Osteoblast (primary cell): ENCODE measurements around the gene SHOC2. TPM values are rescaled to one million over a fixed set of nuclear protein-coding genes. Genes with fewer than 3 reads are reported as not detected.
A peak's percentile ranks its signal among the peaks of the same experiment; 100 is the strongest.

ENCODE experiments used
- DNase-seq: peaks from one replicate; pipeline ENCODE4 v3.0.0; 2011; ENCODE audit warnings: low spot score, mixed read lengths; ENCODE audit not compliant: insufficient read length; ENCODE audit errors: missing footprints
- H2AFZ ChIP-seq: 2 replicates; pipeline ENCODE4 v1.6.0; 2011; ENCODE audit warnings: mild to moderate bottlenecking, low read length
- H3K27ac ChIP-seq: 2 replicates; pipeline ENCODE4 v1.5.1; 2011; ENCODE audit warnings: mild to moderate bottlenecking, low read depth, low read length, moderate library complexity
- H3K27me3 ChIP-seq: 2 replicates; pipeline ENCODE4 v1.6.0; 2012; ENCODE audit warnings: mild to moderate bottlenecking, control low read depth, inconsistent platforms, low read length, moderate library complexity; ENCODE audit not compliant: insufficient read depth
- H3K36me3 ChIP-seq: 2 replicates; pipeline ENCODE4 v1.5.1; 2011; ENCODE audit warnings: mild to moderate bottlenecking, low read length, control low read depth, moderate library complexity; ENCODE audit not compliant: insufficient read depth
- H3K4me1 ChIP-seq: 2 replicates; pipeline ENCODE4 v1.5.1; 2011; ENCODE audit warnings: mild to moderate bottlenecking, low read length, control low read depth, moderate library complexity; ENCODE audit not compliant: insufficient read depth
- H3K4me2 ChIP-seq: 2 replicates; pipeline ENCODE4 v1.6.0; 2011; ENCODE audit warnings: mild to moderate bottlenecking, low read length; ENCODE audit not compliant: insufficient read depth
- H3K4me3 ChIP-seq: fragments of 200-600 bp; sonication (generic); 3 replicates; pipeline ENCODE4 v1.5.1; 2012; ENCODE audit warnings: mild to moderate bottlenecking, low read length, inconsistent platforms; ENCODE audit not compliant: insufficient read depth
- H3K79me2 ChIP-seq: 2 replicates; pipeline ENCODE4 v1.6.0; 2012; ENCODE audit warnings: mild to moderate bottlenecking, low read length, control low read depth, inconsistent platforms; ENCODE audit not compliant: insufficient read depth
- H3K9me3 ChIP-seq: 2 replicates; pipeline ENCODE4 v1.5.1; 2011; ENCODE audit warnings: low read depth, low read length, control low read depth
- H4K20me1 ChIP-seq: 2 replicates; pipeline ENCODE4 v1.6.0; 2012; ENCODE audit warnings: mild to moderate bottlenecking, low read length, control low read depth; ENCODE audit not compliant: insufficient read depth
- CTCF ChIP-seq: IDR thresholded peaks from 2 replicates; pipeline ENCODE4 v1.5.1; 2011; ENCODE audit warnings: mild to moderate bottlenecking, low read depth, low read length, moderate library complexity; ENCODE audit errors: extremely low read depth
- total RNA-seq: library from RNA; depleted of rRNA; stranded (reverse); fragments of >200 nt; gene quantifications from 2 replicates; pipeline ENCODE4 v1.2.3, GENCODE V29; 2012

SHOC2 gene
- total RNA-seq, 1 donor = 73.8 TPM

DNA sequence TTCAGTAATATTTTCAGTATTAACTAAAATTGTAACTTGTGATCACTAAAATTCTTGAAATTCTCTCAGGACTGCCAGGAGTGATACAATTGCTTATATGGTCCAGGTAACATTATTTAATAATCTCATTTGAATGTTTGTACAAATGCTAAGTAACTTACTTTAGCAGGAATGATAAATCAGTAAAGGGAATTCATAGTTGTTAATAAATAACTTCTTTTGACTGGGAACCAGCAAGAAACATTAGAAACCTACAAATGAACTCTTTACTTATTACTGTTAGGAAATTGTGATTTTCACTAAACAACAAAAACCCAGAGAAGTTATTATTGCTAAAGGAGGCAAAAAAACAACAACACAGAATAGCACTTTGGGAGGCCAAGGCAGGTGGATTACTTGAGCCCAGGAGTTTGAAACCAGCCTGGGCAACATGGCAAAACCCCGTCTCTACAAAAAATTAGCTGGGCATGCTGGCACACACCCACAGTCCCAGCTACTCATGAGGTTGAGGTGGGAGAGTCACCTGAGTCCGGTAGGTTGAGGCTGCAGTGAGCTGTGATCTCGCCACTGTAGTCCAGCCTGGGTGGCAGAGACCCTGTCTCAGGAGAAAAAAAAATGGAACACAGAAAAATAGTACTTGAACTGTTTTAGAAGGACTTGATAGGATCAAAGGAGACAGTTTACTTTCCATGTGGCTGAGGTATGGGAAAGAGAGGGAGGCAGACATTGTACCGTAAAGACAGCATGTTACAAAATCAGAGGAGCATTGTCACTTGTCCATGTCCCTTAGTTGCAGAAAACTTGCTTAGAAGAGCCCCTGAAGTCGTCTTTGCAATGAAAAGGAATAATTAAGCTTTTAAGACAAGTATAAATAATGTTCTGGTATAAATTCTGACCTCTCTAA lies 53.1 kb downstream of the SHOC2 start:
- Histone ChIP-seq H3K4me1 (no peaks in the 10 kb centered on the region), H3K27me3 (no peaks in the 10 kb centered on the region), H3K36me3 (no peaks in the 10 kb centered on the region), H3K4me3 (no peak overlapping the region), H3K79me2 (peaks cover 89% of the 10 kb centered on the region), H2AFZ (no peak overlapping the region), H3K4me2 (no peak overlapping the region), H3K9me3 (no peaks in the 10 kb centered on the region), H3K27ac (no peak overlapping the region), H4K20me1 (peaks cover 26% of the 10 kb centered on the region)
- no peak for DNase-seq
- no peak for TF ChIP-seq CTCF

DNA sequence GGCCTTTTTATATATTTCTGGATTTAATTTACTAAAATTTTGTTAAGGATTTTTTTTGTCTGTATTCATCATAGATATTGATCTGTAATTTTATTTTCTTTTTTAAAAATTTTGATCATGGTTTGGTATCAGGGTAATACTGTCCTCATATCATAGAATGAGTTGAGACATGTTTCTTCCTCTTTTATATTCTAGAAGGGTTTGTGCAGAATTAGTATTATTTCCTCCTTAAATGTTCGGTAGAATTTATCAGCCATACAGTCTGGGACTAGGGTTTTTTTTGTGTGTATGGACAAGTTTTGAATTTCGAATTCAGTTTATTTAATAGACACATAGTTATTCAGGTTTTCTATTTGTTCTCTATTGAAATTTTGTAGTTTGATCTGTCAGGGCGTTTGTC lies 54.0 kb downstream of the SHOC2 start:
- TF ChIP-seq CTCF = no peak
- Histone ChIP-seq H3K4me1 (peaks cover 5% of the 10 kb centered on the region), H3K79me2 (peaks cover 92% of the 10 kb centered on the region), H3K27ac (no peak overlapping the region), H3K4me3 (no peak overlapping the region), H3K9me3 (no peaks in the 10 kb centered on the region), H3K36me3 (no peaks in the 10 kb centered on the region), H4K20me1 (peaks cover 29% of the 10 kb centered on the region), H3K27me3 (no peaks in the 10 kb centered on the region), H2AFZ (no peak overlapping the region), H3K4me2 (no peak overlapping the region)
- no peak for DNase-seq

DNA sequence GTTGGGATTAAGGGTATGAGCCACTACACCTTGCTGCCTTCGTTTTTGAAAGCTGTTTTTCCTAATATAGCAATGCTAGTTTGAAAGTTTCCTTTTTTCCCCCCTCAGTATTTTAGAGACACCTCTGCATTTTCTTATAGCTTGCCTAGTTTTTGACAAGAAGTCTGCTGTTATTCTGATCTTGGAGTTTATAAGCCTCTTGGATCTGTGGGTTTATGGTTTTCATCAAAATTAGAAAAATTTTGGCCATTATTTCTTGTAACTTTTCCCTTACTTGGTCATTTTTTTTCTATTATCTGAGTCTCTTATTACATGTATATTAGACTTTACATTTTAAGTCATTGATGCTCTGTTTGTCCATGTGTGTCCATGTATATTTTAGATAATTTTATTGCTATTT lies 57.2 kb downstream of the SHOC2 start:
- Histone ChIP-seq H3K4me3 (no peak overlapping the region), H3K79me2 (peaks cover 92% of the 10 kb centered on the region), H2AFZ (no peak overlapping the region), H3K9me3 (no peaks in the 10 kb centered on the region), H3K36me3 (no peaks in the 10 kb centered on the region), H3K27me3 (no peaks in the 10 kb centered on the region), H3K4me2 (no peak overlapping the region), H3K4me1 (peaks cover 8% of the 10 kb centered on the region), H3K27ac (no peak overlapping the region), H4K20me1 (peaks cover 36% of the 10 kb centered on the region)
- DNase-seq = no peak
- TF ChIP-seq CTCF = no peak

DNA sequence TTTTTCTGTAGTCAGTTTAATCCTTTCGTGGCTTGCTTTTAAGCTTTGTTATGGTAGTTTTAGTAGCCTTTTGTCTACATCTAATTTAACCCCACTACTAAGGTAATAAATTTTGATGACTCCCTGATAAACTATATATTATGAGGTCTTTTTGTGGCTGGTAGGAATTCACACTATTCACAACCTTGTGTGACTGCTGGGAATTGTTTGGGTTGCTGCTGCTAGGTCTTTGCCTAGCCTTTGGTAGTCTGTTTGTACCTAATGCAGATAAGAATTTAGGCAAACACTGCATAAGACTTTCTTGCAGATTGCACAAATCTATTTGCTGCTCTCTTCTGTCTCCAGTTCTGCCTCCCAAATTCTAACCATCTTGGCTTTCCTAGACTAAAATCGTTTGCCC lies 58.3 kb downstream of the SHOC2 start:
- Histone ChIP-seq H3K4me3 (no peak overlapping the region), H4K20me1 (peaks cover 31% of the 10 kb centered on the region), H3K27ac (peak overlapping the region; percentile 6), H3K9me3 (no peaks in the 10 kb centered on the region), H3K4me2 (no peak overlapping the region), H3K27me3 (no peaks in the 10 kb centered on the region), H3K79me2 (peaks cover 87% of the 10 kb centered on the region), H3K36me3 (no peaks in the 10 kb centered on the region), H3K4me1 (peaks cover 8% of the 10 kb centered on the region), H2AFZ (no peak overlapping the region)
- no peak for DNase-seq
- TF ChIP-seq CTCF = no peak
